Central memory CD4-positive, alpha-beta T cell (primary cell): ENCODE measurements around the gene PRMT3.
"Not testable (repeated sequence)": the region's sequence is repeated elsewhere in the genome, so short reads cannot be mapped to it uniquely, and the experiment has no call there.

ENCODE experiments used
- DNase-seq: peaks from one replicate; pipeline ENCODE4 v3.0.0; 2022

Gene PRMT3

GRCh38 chr11:20457934-20458680, 70.6 kb downstream of the PRMT3 start:
- no peak for DNase-seq

- no peak for DNase-seq
Observed at GRCh38 chr11:20458905-20459632, 71.6 kb downstream of the PRMT3 start.

- no peak for DNase-seq
Observed at GRCh38 chr11:20459865-20460264, 72.3 kb downstream of the PRMT3 start.

GRCh38 chr11:20464518-20464917, 77.0 kb downstream of the PRMT3 start:
- DNase-seq, result no peak

DNA sequence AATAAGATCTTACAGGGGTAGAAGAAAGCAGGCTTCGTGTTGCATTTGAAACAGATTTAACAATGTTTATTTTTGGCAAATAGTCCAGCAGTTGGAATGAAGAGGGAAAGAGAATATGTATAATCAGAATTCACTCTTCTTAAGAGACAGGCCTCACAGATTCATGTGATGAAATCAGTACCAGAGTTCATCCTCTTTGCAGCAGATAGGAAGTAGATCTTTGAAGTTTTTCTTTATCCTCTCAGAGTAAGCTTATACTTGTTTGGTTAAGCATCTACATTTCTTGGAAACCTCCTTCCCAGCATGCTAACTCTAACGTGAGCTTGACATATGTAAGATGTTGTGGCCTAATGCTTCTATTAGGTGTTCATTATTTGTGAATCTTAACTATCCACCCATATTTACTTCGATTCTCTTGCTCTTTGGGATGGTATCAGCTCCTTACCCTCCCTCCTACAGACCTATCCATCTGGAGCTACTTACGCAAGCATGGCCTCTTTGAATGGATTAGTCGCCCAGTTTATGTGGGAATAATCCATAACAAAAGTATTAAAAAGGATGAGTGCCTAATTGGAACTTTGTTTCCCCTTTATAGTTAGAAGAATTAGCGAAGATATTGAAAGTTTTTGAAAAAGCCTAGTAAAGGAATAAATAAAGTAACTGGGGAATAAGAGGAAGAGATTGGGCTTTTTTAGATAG, 80.1 kb downstream of the PRMT3 start:
- no peak for DNase-seq

DNA sequence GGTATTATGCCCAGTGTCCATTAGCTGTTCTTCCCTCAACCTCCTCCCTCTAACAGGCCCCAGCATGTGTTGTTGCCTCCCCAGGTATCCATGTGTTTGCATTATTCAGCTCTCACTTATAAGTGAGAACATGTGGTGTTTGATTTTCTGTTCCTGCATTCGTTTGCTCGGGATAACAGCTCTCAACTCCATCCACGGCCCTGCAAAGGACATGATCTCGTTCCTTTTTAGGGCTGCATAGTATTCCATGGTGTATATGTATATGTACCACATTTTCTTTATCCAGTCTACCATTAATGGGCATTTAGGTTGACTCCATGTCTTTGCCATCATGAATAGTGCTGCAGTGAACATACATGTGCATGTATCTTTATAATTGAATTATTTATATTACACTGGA, 82.8 kb downstream of the PRMT3 start:
- DNase-seq, result no peak

DNA sequence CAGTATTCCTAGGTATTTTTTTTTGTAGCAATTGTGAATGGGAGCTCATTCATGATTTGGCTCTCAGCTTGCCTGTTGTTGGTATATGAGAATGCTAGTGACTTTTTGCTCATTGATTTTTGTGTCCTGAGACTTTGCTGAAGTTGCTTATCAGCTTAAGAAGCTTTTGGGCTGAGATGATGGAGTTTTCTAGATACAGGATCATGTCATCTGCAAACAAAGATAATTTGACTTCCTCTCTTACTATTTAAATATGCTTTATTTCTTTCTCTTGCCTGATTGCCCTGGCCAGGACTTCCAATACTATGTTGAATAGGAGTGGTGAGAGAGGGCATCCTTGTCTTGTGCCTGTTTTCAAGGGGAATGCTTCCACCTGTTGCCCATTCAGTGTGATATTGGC, 84.4 kb downstream of the PRMT3 start:
- DNase-seq, result not testable (repeated sequence)

DNA sequence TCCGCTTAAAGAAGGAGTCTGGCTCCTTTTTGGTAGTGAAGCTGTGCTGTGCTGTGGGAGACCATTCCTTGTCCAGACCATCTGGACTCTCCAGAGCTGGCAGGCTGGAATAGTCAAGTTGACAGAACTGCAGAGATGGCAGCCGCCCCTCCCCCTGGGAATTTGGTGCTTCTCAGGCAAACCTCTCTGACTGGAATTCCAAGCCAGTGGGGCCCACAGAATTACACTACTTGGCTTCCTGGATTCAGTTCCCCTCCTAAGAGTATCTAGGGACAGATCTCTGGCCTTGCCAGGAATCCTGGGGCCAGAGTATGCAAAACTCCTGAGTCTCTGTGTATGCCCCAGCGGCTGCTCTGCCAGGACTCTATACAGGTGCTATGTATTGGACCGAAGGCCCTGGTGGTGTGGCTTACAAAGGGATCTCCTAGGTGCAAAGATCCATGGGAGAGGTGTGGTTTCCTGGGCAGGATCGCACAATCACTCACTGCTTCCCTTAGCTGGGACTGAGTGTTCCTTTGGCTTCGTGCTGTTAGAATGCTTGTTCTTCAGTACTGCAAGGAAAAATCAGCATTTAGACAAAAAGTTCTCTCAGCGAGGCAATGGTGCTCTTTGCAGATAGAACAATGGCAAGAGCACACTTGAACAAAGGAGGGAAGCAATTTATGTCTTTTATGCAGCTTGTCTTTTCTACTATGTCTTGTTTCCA, 86.8 kb downstream of the PRMT3 start:
- no peak for DNase-seq

DNA sequence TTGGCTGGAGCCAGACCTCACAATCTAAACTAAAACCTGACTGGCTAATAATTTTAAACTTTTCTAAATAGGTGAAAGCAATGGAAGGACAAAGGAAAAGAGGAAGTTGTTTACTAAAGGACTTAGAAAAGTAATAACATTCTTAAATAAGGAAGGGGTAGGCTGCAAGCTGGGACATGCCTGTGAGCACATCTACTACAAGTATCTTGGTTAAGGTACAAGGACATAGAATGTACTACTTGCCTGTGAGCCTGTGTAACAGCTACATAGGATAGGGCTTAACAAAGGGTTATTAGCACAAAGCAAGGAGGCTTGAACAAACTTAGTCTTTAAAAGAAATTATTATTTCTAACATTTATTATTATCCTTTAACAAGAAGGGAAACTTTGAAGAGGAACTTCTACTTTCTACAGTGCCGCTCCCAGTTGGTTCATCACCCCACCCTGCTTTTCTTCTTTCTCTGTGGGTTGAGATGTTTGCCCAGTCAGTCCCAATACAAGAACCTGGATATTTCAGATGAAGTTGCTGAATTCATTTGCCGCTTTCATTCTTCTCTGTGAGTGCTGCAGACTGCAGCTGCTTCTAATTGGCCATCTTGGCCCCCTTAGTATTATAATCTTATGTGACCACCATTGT, 87.5 kb downstream of the PRMT3 start:
- DNase-seq, result no peak

GRCh38 chr11:20477418-20478090, 90.0 kb downstream of the PRMT3 start:
- no peak for DNase-seq

GRCh38 chr11:20479513-20479912, 92.0 kb downstream of the PRMT3 start:
- DNase-seq, result no peak

- DNase-seq, result no peak
Observed at GRCh38 chr11:20483931-20484330, 96.4 kb downstream of the PRMT3 start.

- not testable (repeated sequence) for DNase-seq
Observed at GRCh38 chr11:20484416-20484815, 96.9 kb downstream of the PRMT3 start.

GRCh38 chr11:20488352-20488751, 100.8 kb downstream of the PRMT3 start:
- DNase-seq, result no peak

- no peak for DNase-seq
Observed at GRCh38 chr11:20489948-20490347, 102.4 kb downstream of the PRMT3 start.

DNA sequence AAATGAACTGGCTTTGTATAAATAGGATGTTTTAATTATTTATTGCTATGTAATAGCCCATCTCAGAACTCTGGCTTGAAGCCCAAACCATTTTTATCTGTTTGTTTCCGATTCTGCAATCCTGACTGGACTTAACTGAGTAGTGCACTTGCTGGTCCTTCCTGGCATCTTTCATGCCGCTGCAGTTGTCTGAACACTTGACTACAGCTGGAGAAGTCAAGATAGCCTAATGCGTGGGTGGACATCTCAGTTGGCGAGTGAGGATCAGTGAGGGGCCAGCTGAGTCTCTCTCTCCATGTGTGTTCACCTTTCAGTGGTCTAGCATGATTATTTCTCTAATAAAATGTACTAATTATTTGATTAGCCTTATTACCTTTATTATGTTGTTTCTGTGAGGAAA, 105.8 kb downstream of the PRMT3 start:
- DNase-seq, result no peak

DNA sequence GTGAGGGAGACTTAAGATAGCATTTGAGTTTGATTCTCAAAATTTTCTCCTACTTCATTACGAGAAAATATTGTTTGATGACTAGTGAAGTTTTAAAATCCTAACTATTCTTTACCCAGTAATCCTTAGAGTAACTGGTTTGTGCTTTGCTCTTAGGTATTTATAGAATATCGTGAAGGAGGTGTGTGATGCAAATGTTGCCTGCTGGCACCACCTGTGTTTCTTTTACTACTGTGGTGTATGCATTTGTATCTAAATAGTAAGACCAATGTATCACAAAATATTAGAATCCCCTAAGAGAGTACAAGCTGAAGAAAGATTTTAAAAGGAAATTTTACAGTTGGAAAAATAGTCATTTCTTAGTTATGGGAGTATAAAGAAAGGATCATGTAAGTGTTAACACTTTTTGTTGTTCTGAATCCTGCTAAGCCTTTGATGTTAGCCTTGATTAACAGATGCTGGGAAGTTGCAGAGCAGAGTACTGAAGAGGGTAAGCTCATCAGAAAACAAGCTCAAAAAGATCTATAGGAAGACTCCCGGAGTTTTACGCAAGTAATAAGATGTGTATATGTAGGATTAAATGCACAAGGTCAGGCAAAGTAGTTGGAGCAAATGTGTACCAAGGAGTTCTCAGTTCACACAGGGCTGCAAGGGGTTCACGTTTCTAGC, 109.7 kb downstream of the PRMT3 start:
- no peak for DNase-seq

DNA sequence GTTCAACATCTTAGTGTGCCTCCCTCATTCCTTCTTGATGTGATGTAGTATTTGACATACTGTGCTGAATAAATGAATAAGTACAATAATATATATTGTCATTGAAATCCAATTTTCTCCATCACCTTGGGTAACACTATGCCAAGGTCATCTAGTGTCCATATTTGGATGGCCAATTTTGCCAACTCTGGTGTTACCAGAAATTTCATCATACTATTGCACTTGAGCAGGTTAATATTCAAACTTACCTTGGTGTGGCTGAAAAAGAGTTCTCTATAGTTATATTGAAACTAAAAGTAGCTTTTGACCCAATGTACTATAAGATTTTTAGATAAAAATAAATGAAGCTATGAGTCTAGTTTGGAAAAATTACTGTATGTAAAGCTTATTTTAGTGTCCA, 113.7 kb downstream of the PRMT3 start:
- no peak for DNase-seq

GRCh38 chr11:20501971-20502370, 114.5 kb downstream of the PRMT3 start:
- no peak for DNase-seq

DNA sequence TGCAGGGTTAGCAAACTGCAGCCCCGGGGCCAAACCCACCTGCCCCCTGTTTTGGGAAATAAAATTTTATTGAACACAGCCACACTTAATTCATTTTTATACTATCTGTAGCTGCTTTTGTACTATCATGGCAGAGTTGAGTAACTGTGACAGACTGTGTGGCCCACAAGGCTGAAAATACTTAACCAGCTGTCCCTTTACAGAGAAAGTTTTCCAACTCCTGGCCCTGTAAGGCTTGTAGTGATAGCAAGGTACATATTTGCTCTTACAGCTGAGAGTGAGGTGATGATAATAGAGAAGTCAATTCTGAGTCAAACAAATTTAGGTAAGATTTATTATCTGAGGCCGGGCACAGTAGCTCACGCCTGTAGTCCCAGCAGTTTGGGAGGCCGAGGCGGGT, 124.5 kb downstream of the PRMT3 start:
- DNase-seq, result no peak

DNA sequence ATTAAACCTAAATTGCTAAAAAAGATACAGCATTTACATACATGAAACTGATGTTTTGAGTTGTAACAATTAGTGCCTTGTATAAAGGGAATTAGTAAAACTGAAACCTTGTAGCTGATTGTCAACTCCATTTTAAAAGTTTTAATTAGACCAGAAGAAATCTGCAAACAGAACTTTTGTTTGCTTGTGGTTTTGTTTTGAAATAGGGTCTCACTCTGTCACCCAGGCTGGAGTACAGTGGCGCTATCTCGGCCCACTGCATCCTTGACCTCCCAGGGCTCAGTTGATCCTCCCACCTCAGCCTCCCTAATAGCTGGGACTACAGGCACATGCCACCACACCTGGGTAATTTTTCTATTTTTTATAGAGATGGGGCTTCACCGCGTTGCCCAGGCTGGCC, 125.4 kb downstream of the PRMT3 start:
- DNase-seq, result no peak
